Activated CD4-positive, alpha-beta T cell treated with anti-CD3 and anti-CD28 coated beads, Interleukin-2, amount 50 U/mL, for 48 hours (primary cell): ENCODE data around the gene ZC3H10.
"Not testable (repeated sequence)": the region's sequence is repeated elsewhere in the genome, so short reads cannot be mapped to it uniquely, and the experiment has no call there.

Source experiments
- DNase-seq, 2 experiments: peaks; one replicate each; pipeline ENCODE4 v3.0.0-alpha.2; 2020

The ZC3H10 gene

GRCh38 chr12:56103066-56103711 is 14.9 kb upstream of the ZC3H10 start:
- no peak for DNase-seq

- DNase-seq, result no peak
Observed at GRCh38 chr12:56103823-56104108, 14.3 kb upstream of the ZC3H10 start.

GRCh38 chr12:56104109-56104814 is 13.8 kb upstream of the ZC3H10 start, which contains the start of gene PA2G4:
Gene PA2G4, plus strand, starts transcription at chr12:56104559. Its CDS starts 179 bp downstream, at chr12:56104738.
- peak; percentile 99 for DNase-seq

- peak; percentile 32 to 43 for DNase-seq
Observed at GRCh38 chr12:56104815-56105608, 13.1 kb upstream of the ZC3H10 start.

- no peak for DNase-seq
Observed at GRCh38 chr12:56105609-56105902, 12.5 kb upstream of the ZC3H10 start.

GRCh38 chr12:56107242-56107641 is 10.8 kb upstream of the ZC3H10 start:
- DNase-seq, result no peak

- DNase-seq, result no peak
Observed at GRCh38 chr12:56110571-56110970, 7.5 kb upstream of the ZC3H10 start.

GRCh38 chr12:56114084-56114483 is 4.0 kb upstream of the ZC3H10 start:
- DNase-seq, result no peak

- DNase-seq, result no peak
Observed at GRCh38 chr12:56115329-56115728, 2.7 kb upstream of the ZC3H10 start.

- DNase-seq, result peak; percentile 93 to 95
Observed at GRCh38 chr12:56116267-56117081, 1.6 kb upstream of the ZC3H10 start, which contains the start of gene RPL41. Gene RPL41, plus strand, starts transcription at chr12:56116633.

- not testable (repeated sequence) for DNase-seq
Observed at GRCh38 chr12:56117082-56117706, 872 bp upstream of the ZC3H10 start.

- no peak for DNase-seq
Observed at GRCh38 chr12:56118688-56119357, 757 bp downstream of the ZC3H10 start.

- DNase-seq, result peak; percentile 59 to 72
Observed at GRCh38 chr12:56119361-56119796, 1.3 kb downstream of the ZC3H10 start.

GRCh38 chr12:56120158-56120846 is 2.2 kb downstream of the ZC3H10 start:
- DNase-seq, result no peak

- no peak for DNase-seq
Observed at GRCh38 chr12:56121204-56121870, 3.3 kb downstream of the ZC3H10 start.

GRCh38 chr12:56122637-56123036 is 4.6 kb downstream of the ZC3H10 start:
- no peak for DNase-seq

- DNase-seq, result no peak
Observed at GRCh38 chr12:56124133-56124532, 6.1 kb downstream of the ZC3H10 start.

- no peak for DNase-seq
Observed at GRCh38 chr12:56126732-56127239, 8.7 kb downstream of the ZC3H10 start.

- DNase-seq, result no peak
Observed at GRCh38 chr12:56127485-56127887, 9.4 kb downstream of the ZC3H10 start.

GRCh38 chr12:56127888-56128669 is 10.0 kb downstream of the ZC3H10 start, which contains the start of gene ESYT1:
Gene ESYT1, plus strand, starts transcription at chr12:56128267. Its CDS starts 53 bp downstream, at chr12:56128320.
- DNase-seq, result peak; percentile 97 to 98
